Measurements from ENCODE around the gene AFAP1L2.

The AFAP1L2 gene

DNA sequence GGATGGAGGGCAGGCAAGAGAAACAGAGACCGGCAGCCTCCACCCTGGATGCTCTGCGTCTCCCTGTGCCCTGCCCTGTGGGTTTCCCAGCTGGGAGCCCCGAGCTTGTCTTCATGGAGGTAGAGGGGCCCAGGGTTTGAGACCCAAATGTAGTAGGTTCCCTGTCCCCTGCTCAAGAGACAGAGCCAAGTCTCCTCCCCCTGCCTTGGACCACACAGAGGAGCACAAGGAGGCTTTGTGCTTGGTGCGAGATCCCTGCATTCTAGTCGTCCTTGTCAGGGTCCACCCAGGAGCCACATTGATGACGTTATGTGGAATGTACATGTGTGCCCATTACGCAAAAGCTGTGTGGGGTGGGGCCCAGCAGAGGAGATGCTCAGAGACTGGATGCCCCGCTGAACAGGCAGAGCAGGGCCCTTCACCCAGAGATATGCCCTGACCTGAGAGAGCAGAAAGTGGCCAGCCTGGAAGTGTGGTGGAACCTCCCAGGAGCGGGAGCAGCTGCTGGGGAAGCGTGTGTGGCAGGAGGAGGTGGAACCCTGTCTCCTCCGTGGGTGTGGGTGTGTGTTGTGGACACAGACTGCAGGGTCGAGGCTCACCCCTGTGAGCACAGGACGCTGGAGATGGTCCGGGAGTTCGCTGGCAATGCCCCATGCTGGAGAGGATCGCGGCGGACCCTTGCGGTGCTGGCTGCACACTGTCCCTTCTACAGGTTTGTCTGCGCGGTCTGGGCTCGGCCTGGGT is 126.0 kb downstream of the AFAP1L2 start:
- in situ Hi-C loops (cut with MboI; ENCODE audit: low sequenced_read_pairs) = no loop called here

DNA sequence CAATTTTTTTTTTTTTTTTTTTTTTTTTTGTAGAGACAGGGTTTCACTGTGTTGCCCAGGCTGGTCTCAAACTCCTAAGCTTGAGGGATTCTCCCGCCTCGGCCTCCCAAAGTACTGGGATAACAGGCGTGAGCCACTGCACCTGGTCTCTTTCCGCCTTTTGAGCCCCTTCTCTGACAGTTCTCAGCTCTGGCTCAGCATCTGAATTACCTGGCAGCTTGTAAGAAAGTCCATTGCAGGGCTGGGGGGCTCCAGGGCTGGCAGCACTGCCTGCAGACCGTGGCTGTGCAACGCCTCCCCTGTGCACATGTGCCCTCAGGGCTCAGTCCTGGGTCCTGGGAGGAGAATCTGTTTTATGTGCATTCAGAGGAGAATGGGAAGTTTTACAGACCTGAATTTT is 127.6 kb downstream of the AFAP1L2 start:
- in situ Hi-C loops (cut with MboI; ENCODE audit: low sequenced_read_pairs) = no loop called here

DNA sequence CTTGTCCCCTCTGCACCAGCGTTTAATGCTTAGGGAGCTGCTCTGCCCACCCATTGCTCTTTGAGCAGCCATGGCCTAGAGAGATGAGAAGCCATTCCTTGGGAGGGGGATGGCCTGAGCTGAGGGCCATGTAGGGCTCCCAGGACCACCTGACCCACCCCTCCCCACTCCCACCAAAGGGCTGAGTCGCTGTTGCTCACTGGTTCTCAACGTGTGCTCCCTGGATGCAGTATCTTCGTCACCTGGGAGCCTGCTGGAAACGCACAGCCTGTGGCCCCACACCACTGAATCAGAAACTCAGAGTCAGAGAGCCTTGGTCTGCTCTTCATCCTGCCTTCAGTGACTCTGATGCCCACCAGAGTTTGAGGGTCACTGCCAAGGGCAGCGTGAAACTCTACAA is 128.2 kb downstream of the AFAP1L2 start:
- in situ Hi-C loops (cut with MboI; ENCODE audit: low sequenced_read_pairs) = no loop called here

DNA sequence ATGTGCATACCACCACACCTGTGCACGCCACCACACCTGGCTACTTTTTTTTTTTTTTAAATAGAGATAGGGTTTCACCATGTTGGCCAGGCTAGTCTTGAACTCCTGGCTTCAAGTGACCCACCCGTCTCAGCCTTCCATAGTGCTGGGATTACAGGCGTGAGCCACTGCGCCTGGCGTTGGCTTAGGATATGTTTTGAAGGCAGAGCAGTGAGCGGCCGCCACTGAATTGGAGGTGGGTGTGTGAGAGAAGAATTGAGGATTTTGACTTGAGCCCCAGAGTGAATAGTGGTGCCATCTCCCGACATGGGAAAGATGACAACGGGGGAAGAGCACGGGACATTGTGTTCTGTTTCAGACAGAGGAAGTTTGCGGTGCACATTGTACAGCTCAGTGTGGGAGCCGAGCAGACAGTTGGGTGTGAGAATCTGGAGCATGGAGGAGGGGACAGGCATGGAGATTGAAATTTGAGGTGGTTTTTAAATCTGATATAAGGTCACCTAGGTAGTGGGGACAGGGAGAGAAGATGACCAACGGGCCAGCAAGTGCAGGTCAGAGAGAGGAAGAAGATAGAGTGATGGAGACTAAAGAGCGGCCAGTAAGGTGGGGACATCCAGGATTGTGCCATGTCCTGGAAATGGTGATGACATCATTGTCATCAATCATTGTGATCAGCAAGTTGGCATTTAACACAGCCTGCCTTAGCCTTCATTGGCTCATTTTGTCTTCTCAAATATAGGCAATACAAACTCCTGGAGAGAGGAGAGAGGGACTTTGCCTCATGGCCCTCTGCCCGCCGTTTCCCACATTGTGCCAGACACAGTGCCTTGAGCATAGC is 129.5 kb downstream of the AFAP1L2 start:
- in situ Hi-C loops (cut with MboI; ENCODE audit: low sequenced_read_pairs) = no loop called here

DNA sequence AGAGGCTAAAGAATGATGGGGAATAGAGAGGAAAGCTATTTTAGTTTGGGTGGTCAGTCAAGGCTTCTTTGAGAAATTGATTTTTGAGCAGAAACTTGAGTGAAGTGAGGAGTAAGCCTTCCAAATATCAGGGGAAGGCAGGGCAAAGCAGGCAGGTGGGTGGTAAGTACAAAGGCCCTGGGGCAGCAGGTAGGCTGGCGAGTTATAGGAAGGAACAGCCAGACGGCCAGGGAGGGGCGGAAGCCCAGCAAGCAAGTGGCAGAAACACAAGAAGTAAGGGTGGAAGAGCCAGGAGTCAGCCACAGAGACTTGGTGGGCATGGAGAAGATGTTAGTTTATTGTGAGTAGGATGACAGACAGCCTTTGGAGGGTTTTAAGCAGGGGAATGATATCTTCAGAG is 130.4 kb downstream of the AFAP1L2 start:
- in situ Hi-C loops (cut with MboI; ENCODE audit: low sequenced_read_pairs) = no loop called here

DNA sequence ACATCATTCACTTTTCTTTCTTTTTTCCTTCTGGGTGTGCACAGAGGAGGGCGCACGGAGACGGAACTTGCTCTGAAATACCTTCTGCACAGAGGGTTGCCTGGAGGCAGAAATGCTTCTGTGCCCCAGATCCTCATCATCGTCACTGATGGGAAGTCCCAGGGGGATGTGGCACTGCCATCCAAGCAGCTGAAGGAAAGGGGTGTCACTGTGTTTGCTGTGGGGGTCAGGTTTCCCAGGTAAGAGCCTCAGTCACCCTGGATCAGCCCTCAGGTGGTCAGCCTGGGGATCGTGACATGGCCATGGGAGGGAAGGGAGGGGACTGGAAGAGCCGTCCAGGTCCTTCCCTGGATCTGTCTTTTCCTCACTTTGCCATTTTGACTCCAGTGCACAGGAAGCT is 131.6 kb downstream of the AFAP1L2 start:
- in situ Hi-C loops (cut with MboI; ENCODE audit: low sequenced_read_pairs) = no loop called here

DNA sequence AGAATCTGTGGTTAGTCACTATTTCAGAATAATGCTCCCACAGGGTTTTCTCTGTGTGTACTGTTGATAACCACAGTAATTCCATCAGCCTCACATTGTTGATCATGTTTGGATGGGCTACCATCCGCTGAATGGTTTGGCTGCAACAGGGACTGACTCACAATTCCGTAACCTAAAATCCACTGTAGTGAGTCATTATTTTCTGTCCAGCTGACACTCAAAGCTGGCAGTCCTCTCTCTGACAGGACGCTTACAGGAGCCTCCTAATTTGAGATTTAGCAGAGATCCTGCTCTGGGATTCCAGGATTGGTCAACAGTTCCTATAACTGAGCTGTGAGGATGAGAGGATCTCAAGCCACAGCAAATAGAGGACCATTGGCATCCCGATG is 132.5 kb downstream of the AFAP1L2 start:
- in situ Hi-C loops (cut with MboI; ENCODE audit: low sequenced_read_pairs) = no loop called here

DNA sequence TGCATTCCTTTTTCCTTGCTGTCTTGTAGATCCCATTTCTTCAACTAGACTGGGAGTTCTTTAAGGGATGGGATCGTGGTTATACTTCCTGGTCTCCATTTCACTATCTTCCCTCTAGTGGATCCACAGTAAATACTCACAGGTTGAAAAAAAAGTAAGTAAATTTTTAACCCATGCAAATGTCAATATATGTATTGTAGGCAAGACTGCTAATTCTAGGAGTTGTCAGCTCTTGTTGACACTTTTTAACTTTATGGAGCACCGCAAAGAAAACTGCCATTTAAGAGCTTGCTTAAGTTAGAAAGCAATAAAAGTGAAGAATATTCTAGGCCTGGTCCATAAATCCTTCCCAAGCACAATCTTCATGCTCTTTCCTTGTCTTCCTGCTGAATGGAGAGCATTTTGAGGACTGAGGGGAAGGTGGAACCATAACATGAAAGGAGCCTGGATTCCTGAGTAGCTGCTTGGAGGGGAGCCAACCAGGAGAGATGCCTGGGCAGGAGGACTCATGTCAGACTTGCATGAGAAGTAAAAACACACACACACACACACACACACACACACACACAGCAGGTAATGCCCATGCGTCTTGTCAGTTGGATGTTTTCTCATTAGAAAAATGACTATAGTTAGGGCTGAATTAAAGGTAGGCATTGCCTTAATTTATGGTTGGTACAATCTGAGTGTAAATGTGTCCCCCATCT is 133.1 kb downstream of the AFAP1L2 start:
- in situ Hi-C loops (cut with MboI; ENCODE audit: low sequenced_read_pairs) = no loop called here

DNA sequence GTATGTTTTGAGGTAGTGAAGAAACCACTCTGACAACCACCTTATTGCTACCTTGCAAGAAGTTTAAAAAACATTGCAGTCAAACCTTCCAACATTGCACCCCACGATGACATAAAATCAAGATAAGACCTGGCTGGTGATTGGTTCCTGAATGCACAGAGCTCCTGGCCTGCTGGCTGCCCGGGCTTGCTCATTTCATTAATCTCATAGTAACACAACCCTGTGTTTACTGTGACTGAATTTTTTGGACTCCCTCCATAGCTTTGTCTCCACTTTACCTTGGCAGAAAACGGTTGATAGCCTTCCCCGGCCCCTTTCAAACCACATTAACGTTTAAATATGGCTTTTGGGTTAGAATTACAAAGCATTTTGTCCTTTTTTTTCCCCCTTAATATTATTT is 137.8 kb downstream of the AFAP1L2 start:
- in situ Hi-C loops (cut with MboI; ENCODE audit: low sequenced_read_pairs) = no loop called here

DNA sequence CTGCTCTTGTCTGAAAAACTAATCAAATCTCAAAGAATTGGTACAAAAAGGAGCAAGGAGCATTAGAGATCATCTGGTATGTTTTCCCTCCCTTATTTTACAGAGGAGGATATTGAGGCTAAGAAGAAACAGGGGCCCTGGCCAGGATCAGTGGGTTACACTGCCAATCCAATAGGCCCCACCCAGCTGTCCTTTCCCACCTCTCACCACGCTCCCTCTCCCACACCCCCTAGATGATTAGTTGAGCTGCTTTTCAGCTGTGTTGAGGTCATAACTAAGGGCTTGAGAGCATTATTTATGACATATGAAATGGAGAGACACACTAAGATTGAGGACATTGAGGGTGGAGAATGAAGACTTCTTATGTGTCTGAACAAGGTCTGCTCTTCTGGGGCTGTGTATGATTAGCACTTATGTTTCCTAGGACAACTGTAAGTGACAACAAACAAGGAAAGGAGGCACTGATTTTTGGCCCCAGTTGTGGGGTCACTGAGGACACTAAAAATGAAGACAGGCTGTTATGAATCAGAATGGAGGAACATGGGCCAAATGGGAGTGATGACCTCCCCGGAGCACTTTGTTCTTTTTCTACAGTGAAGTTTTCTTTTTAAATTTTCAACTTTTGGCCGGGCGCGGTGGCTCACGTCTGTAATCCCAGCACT is 138.8 kb downstream of the AFAP1L2 start:
- in situ Hi-C loops (cut with MboI; ENCODE audit: low sequenced_read_pairs) = no loop called here

DNA sequence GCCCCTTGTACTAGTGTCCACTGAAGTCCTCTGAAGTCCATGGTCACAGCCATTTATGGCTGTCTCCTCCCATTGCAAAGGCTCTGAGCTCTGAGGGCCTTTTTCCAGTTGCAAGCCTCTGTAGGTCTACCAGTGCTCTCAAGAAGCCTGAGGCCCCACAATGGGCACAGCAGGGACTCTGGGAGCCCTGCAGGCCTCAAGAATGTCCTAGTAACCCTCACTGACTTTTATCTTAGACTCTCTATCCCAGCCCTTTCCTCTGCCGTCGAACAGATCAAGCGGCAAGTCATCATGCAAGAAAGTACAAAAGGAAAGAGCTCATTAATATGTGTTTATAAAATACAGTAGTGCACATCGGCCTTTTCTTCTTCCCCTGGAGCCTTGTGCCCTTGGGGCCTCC is 141.8 kb downstream of the AFAP1L2 start:
- in situ Hi-C loops (cut with MboI; ENCODE audit: low sequenced_read_pairs) = no loop called here

DNA sequence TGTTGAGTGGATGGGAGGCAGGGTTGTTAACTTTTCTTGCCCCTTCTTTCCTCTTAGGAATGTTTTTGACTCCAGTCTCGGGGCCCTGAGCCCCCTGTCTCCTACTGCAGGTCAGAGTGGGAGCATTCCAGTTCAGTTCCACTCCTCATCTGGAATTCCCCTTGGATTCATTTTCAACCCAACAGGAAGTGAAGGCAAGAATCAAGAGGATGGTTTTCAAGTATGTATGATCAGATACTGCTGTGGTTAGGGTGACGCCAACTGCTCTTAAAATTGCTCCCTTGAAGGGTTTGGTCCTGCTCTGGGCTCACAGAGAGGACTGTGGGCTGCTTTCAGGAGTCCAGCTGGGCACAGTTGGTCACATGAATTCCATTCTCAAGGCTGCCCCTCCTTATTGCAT is 143.2 kb downstream of the AFAP1L2 start:
- in situ Hi-C loops (cut with MboI; ENCODE audit: low sequenced_read_pairs) = no loop called here

DNA sequence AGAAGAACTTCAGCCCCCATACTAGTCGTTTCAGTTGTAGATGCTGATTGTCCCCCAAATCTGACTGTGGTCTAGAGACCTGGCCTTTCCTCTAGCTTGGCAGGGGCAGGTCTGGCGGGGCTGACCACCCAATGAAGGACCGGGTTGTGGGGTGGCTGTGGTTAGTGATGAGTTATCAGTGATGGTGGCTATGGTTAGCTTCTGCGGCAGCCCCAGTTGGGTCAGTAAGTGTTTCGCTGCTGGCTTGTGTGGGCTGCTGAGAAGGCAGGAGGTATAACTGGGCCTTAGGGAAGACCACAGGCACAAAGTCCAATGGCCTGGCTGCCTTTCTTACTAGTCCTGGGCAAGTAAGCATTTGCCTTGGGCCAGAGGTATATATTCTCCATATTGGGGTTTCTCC is 143.9 kb downstream of the AFAP1L2 start:
- in situ Hi-C loops (cut with MboI; ENCODE audit: low sequenced_read_pairs) = no loop called here

DNA sequence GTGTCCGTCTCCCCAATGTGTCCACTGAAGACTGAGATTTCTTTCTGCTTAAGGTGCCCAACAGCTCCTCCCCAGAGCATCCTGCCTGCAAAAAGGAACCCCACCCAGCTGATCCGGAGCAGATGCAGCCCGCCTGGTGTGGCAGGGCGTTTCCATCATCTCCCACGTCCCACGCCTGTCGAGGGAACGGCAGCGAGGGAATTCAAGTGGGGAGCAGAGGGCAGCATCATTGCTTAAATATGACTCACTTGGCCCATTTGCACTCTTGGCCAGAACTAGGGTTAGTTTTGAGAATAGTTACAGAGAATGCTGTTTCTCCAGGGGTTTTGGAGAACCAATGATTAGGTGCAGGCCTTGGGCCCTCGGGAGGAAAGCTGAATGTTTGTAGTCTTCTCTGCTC is 144.5 kb downstream of the AFAP1L2 start:
- in situ Hi-C loops (cut with MboI; ENCODE audit: low sequenced_read_pairs) = no loop called here

DNA sequence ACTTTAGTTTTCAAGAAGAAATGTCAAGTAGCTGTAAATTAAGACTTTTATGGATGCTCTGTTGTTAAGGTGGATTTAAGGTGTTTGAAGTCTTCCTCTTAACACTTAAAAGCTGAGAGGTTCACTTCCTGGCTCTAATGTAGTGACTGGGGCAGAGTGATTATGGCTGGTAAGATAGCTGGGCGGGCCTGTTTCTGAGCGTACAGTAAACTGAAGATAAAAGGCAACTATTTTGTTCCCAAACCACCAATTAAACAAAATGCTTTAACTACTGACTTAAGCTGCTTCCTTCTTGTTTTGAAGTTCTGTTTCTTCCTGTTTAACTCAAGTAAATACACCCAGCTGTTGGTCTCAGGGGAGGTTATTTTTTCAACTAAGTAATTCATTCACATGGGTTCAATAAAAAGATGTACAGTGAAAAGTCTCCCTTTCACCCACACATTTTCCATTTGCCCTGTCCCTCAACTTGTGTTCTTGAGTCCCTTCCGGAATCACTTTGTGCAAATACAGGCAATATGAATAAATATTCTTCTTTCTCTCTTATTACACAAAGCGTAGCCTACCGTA is 145.9 kb downstream of the AFAP1L2 start:
- in situ Hi-C loops (cut with MboI; ENCODE audit: low sequenced_read_pairs) = no loop called here

DNA sequence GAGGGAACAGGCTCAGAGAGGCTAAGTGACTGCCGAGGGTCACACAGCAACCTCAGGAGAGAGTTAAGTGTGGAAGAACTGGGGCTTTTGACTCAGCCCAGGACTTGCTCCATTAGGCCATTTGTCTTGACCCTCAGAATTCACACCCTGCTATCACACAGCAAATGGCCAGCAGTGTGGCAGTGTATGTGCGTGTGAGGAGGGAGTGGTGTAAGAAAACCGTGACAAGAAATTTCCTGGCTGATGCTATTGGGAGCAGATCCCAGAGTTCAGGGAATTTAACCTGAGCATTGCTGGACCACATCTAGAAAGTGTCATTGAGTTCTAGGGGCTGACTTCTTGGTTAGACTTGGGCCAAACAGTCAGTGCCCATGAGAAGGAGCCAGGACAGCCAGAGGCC is 146.8 kb downstream of the AFAP1L2 start:
- in situ Hi-C loops (cut with MboI; ENCODE audit: low sequenced_read_pairs) = no loop called here

DNA sequence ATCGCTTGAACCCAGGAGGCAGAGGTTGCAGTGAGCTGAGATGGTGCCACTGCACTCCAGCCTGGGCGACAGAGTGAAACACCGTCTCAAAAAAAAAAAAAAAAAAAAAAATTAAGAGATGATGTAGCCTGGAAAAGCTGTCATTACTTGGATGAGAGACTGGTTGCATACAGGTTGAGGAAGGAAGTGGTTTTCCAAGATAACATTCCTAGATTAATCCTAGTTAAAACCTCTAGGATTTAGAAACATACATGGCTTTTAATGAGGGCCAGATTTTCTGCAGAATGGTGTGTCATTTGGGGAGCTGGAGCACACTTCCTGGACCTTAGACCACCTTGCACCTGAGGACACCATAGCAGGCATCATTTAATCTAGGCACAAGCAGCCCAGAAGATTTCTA is 147.5 kb downstream of the AFAP1L2 start:
- in situ Hi-C loops (cut with MboI; ENCODE audit: low sequenced_read_pairs) = no loop called here

DNA sequence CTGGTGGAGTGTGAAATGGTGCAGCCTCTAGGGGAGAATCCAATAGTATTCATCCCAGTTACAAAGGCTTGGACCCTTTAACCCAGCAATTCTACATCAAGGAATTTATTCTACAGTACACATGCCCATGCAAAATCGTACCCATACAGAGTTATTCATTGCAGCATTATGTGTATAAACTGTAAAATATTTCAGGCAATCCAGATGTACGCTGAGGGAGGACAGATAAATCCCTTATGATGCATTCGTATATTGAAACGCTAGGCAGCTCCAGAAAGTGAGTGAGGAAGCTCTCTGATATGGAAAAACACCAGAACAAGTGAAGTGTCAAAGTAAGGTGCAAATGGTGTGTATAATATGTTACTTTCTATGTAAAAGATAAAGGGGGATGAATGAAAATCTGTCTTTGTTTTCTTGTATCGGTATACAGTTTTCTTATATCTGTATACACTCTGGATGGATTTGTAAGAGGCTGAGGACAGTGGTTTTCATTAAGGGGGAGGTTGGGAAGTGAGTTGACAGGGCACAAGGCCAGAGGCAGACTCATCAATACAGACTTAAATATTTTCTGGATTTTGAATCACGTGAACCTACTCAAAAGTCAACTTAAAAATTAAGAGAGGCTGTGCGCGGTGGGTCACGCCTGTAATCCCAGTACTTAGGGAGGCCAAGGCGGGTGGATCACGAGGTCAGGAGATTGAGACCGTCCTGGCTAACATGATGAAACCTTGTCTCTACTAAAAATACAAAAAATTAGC is 148.1 kb downstream of the AFAP1L2 start:
- in situ Hi-C loops (cut with MboI; ENCODE audit: low sequenced_read_pairs) = no loop called here

DNA sequence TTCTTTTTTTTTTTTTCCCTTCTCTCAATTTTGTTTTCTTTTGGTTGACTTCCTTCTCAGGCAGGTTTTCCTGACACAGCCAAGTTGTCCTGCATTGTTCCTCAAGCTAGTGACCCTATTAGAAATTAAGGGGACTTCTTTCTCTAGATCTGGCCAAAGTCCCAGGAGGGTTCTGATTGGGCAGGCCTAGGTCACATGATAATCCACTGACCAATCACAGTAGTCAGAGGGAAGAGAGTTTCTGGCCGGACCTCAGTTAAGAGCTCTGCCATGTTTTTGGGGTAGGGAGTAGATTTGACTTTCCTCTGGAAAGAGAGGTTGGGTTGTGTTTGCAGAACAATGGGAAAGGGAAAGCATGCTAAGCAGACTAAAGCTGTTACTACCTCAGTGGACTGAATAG is 149.1 kb downstream of the AFAP1L2 start:
- in situ Hi-C loops (cut with MboI; ENCODE audit: low sequenced_read_pairs) = no loop called here

DNA sequence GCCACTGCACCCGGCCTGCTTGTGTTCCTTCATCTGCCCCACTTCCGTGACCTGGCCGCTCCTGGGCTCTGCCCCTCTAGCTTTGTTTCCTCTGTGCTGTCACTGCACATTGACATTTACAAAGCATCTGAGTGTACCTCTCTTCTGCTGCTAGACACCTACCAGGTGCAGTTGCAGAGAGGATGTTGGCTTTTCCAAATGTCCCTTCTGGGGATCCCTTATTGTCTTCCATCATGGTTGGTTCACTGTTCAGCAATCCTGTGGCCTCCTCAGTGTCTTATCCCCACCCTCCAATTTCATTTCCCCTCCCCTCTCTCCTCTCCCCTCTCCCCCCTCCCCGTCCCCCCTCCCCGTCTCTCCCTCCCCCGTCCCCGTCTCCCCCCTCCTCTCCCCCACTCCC is 151.4 kb downstream of the AFAP1L2 start:
- in situ Hi-C loops (cut with MboI; ENCODE audit: low sequenced_read_pairs) = no loop called here

Data from HL-60/S4 treated with phorbol 12-myristate 13-acetate at 8.2 ng/mL for 4 days and 3 days (cell line).